H1 (cell line): Measurements from ENCODE around the gene SLC66A1. TPM values are rescaled to one million over a fixed set of nuclear protein-coding genes. Genes with fewer than 3 reads are reported as not detected.

Experiments used
- CTCF ChIA-PET: fragments of 300-600 bp; sonication (Branson Sonifier 250); formaldehyde crosslinking; loops from one replicate; lab custom pipeline; 2021; ENCODE audit not compliant: partially characterized antibody; lab: Charles Lee
- POLR2A ChIA-PET: fragments of 300-600 bp; sonication (Branson Sonifier 250); formaldehyde crosslinking; loops from one replicate; lab custom pipeline; 2021; ENCODE audit warnings: inconsistent platforms; ENCODE audit not compliant: partially characterized antibody; lab: Charles Lee
- DNase-seq, 2 experiments: peaks; one replicate each; pipeline versions ENCODE4 v3.0.0 to v3.0.0-alpha.2; 2010 to 2022; ENCODE audit warnings: low spot score in 2 of 2, low read depth in 1 of 2, mixed read lengths in 1 of 2
- FAIRE-seq: peaks from 2 replicates; lab custom pipeline; 2011; peaks lifted over from hg19 to GRCh38; lab: Jason Lieb, UNC
- H2AFZ ChIP-seq: 2 replicates; pipeline ENCODE4 v1.8.1; 2012; ENCODE audit warnings: low read length, inconsistent platforms
- H2AK5ac ChIP-seq: 2 replicates; pipeline ENCODE4 v1.6.1; 2013; ENCODE audit warnings: low read depth, low read length
- H2BK120ac ChIP-seq: replicated peaks from 2 replicates; pipeline ENCODE3; 2013; ENCODE audit warnings: low read depth, low read length, inconsistent platforms
- H2BK12ac ChIP-seq: 2 replicates; pipeline ENCODE4 v1.6.1; 2013; ENCODE audit warnings: low read depth, low read length
- H2BK15ac ChIP-seq: 2 replicates; pipeline ENCODE4 v1.6.1; 2013; ENCODE audit warnings: low read length
- H2BK20ac ChIP-seq: 2 replicates; pipeline ENCODE4 v1.6.1; 2013; ENCODE audit warnings: low read length
- H2BK5ac ChIP-seq: 2 replicates; pipeline ENCODE4 v1.6.1; 2013; ENCODE audit warnings: low read depth, low read length
- H3K14ac ChIP-seq: 2 replicates; pipeline ENCODE4 v1.6.1; 2013; ENCODE audit warnings: inconsistent platforms; ENCODE audit not compliant: insufficient read length
- H3K18ac ChIP-seq: 2 replicates; pipeline ENCODE4 v1.6.1; 2013; ENCODE audit warnings: low read length; ENCODE audit errors: extremely low read depth
- H3K23ac ChIP-seq: 2 replicates; pipeline ENCODE4 v1.6.1; 2013; ENCODE audit warnings: inconsistent platforms; ENCODE audit not compliant: insufficient read length
- H3K23me2 ChIP-seq: 2 replicates; pipeline ENCODE4 v1.6.1; 2013; ENCODE audit warnings: low read depth, low read length
- H3K27ac ChIP-seq: 2 replicates; pipeline ENCODE4 v1.6.1; 2011; ENCODE audit warnings: low read depth, low read length, inconsistent platforms
- H3K27me3 ChIP-seq, 4 experiments: replicated peaks in 1 of 4; 1 replicate in 1 of 4; 2 replicates in 3 of 4; pipeline versions ENCODE4 v1.6.1 to v1.8.1; 2011 to 2013; ENCODE audit warnings: low read length in 3 of 4, mild to moderate bottlenecking in 3 of 4, inconsistent platforms in 2 of 4, mixed read lengths in 2 of 4, moderate library complexity in 1 of 4; ENCODE audit not compliant: control insufficient read depth in 3 of 4, insufficient read depth in 3 of 4; ENCODE audit errors: extremely low read depth in 1 of 4
- H3K36me3 ChIP-seq, 4 experiments: 2 replicates each; pipeline versions ENCODE4 v1.6.1 to v1.8.1; 2011 to 2013; ENCODE audit warnings: mild to moderate bottlenecking in 4 of 4, low read length in 3 of 4, moderate library complexity in 2 of 4, control low read depth in 1 of 4, inconsistent platforms in 1 of 4; ENCODE audit not compliant: insufficient read depth in 4 of 4, control insufficient read depth in 2 of 4
- H3K4ac ChIP-seq: replicated peaks from 2 replicates; pipeline ENCODE3; 2013; ENCODE audit warnings: low read length, low read depth, mixed read lengths, inconsistent platforms; ENCODE audit not compliant: insufficient read length
- H3K4me1 ChIP-seq, 4 experiments: replicated peaks in 1 of 4; 1 replicate in 1 of 4; 2 replicates in 3 of 4; pipeline versions ENCODE4 v1.6.1 to v1.8.1; 2011 to 2013; ENCODE audit warnings: low read length in 3 of 4, inconsistent platforms in 2 of 4, mixed read lengths in 1 of 4; ENCODE audit not compliant: insufficient read depth in 4 of 4, control insufficient read depth in 3 of 4
- H3K4me2 ChIP-seq, 2 experiments: 2 replicates each; pipeline versions ENCODE4 v1.6.1 to v1.8.1; 2011 to 2013; ENCODE audit warnings: low read depth in 2 of 2, low read length in 2 of 2, control low read depth in 1 of 2, inconsistent platforms in 1 of 2, mild to moderate bottlenecking in 1 of 2; ENCODE audit not compliant: insufficient read depth in 1 of 2
- H3K4me3 ChIP-seq, 4 experiments: fragments of 200-600, 300-600 bp in 1 of 4; sonication (generic), shearing (Covaris generic), sonication (Bioruptor Twin) in 1 of 4; 2 replicates each; pipeline versions ENCODE4 v1.5.1 to v1.8.1; 2011 to 2016; ENCODE audit warnings: low read length in 4 of 4, low read depth in 3 of 4, control low read depth in 2 of 4, inconsistent platforms in 2 of 4, mild to moderate bottlenecking in 2 of 4, mixed read lengths in 1 of 4, moderate library complexity in 1 of 4; ENCODE audit not compliant: insufficient read depth in 2 of 4; ENCODE audit errors: extremely low read depth in 1 of 4
- H3K56ac ChIP-seq: replicated peaks from 2 replicates; pipeline ENCODE3; 2013; ENCODE audit warnings: low read depth, mild to moderate bottlenecking, mixed read lengths, low read length, inconsistent platforms; ENCODE audit not compliant: insufficient read length
- H3K79me1 ChIP-seq: 2 replicates; pipeline ENCODE4 v1.6.1; 2013; ENCODE audit warnings: low read depth, low read length, control low read depth
- H3K79me2 ChIP-seq, 2 experiments: 2 replicates each; pipeline versions ENCODE4 v1.6.1 to v1.8.1; 2012 to 2013; ENCODE audit warnings: low read length in 2 of 2, mild to moderate bottlenecking in 2 of 2, inconsistent platforms in 1 of 2; ENCODE audit not compliant: insufficient read depth in 2 of 2, control insufficient read depth in 1 of 2
- H3K9ac ChIP-seq, 4 experiments: replicated peaks in 1 of 4; 1 replicate in 1 of 4; 2 replicates in 3 of 4; pipeline versions ENCODE4 v1.6.1 to v1.8.1; 2011 to 2013; ENCODE audit warnings: low read depth in 3 of 4, low read length in 3 of 4, control low read depth in 2 of 4, mild to moderate bottlenecking in 2 of 4, moderate library complexity in 2 of 4, inconsistent platforms in 1 of 4; ENCODE audit errors: extremely low read depth in 1 of 4
- H3K9me3 ChIP-seq, 2 experiments: 2 replicates each; pipeline versions ENCODE4 v1.6.1 to v1.8.1; 2012 to 2013; ENCODE audit warnings: mild to moderate bottlenecking in 2 of 2, moderate library complexity in 2 of 2, control low read depth in 1 of 2, inconsistent platforms in 1 of 2, low read depth in 1 of 2, low read length in 1 of 2, mixed read lengths in 1 of 2; ENCODE audit not compliant: insufficient read depth in 2 of 2
- H4K20me1 ChIP-seq, 2 experiments: replicated peaks in 1 of 2; 2 replicates each; pipeline versions ENCODE3 to v1.8.1; 2011 to 2013; ENCODE audit warnings: inconsistent platforms in 2 of 2, low read length in 2 of 2, mild to moderate bottlenecking in 1 of 2; ENCODE audit not compliant: insufficient read depth in 2 of 2, control insufficient read depth in 1 of 2
- H4K5ac ChIP-seq: 2 replicates; pipeline ENCODE4 v1.6.1; 2013; ENCODE audit warnings: low read length, low read depth, mixed read lengths, inconsistent platforms; ENCODE audit not compliant: insufficient read length
- H4K8ac ChIP-seq: 2 replicates; pipeline ENCODE4 v1.8.0; 2013; ENCODE audit warnings: mild to moderate bottlenecking, moderate library complexity, low read length, inconsistent platforms; ENCODE audit not compliant: insufficient read depth; ENCODE audit errors: extremely low read depth
- H4K91ac ChIP-seq: replicated peaks from 2 replicates; pipeline ENCODE3; 2013; ENCODE audit warnings: low read length, mixed read lengths, inconsistent platforms; ENCODE audit not compliant: insufficient read length
- CBX8 ChIP-seq: fragments of 300-800, 300-1000 bp; sonication (generic); IDR thresholded peaks from 2 replicates; pipeline ENCODE4 v1.7.1; 2016; ENCODE audit warnings: low read depth, low read length, borderline replicate concordance
- CREB1 ChIP-seq: IDR thresholded peaks from 2 replicates; pipeline ENCODE4 v1.6.1; 2012; ENCODE audit warnings: inconsistent platforms
- EZH2 ChIP-seq: fragments of 200-600 bp; sonication (generic); IDR thresholded peaks from 2 replicates; pipeline ENCODE4 v1.7.1; 2012; ENCODE audit warnings: low read depth, mild to moderate bottlenecking, moderate library complexity, low read length, inconsistent platforms; ENCODE audit not compliant: severe bottlenecking
- JUND ChIP-seq: IDR thresholded peaks from 2 replicates; pipeline ENCODE4 v1.6.1; 2011; ENCODE audit warnings: mild to moderate bottlenecking, improper control_type of control experiment, low read length
- MAFK ChIP-seq: IDR thresholded peaks from 2 replicates; pipeline ENCODE4 v1.6.1; 2012; ENCODE audit warnings: low read depth, mild to moderate bottlenecking, improper control_type of control experiment, low read length
- SIN3A ChIP-seq, 2 experiments: IDR thresholded peaks in 1 of 2; conservative IDR thresholded peaks in 1 of 2; 2 replicates each; pipeline ENCODE4 v1.6.1; 2011 to 2012; ENCODE audit warnings: low read length in 2 of 2, improper control_type of control experiment in 1 of 2, low read depth in 1 of 2, mild to moderate bottlenecking in 1 of 2
- ZNF274 ChIP-seq: IDR thresholded peaks from 2 replicates; pipeline ENCODE4 v1.7.0; 2012; ENCODE audit warnings: low read length, borderline replicate concordance; ENCODE audit errors: extremely low read depth
- WGBS, 2 experiments: shearing (Covaris generic) in 1 of 2; methylation state at CpG; one replicate each; pipeline versions ENCODE4 v1.1.6 to v1.1.7; 2013 to 2015; ENCODE audit warnings: low lambda C conversion rate in 2 of 2, mixed read lengths in 2 of 2, inconsistent platforms in 1 of 2, low coverage in 1 of 2, missing lambda C conversion rate in 1 of 2; ENCODE audit not compliant: insufficient replicate concordance in 2 of 2, insufficient coverage in 1 of 2, insufficient read length in 1 of 2; ENCODE audit errors: extremely low coverage in 1 of 2, missing lambda C conversion rate in 1 of 2; 5-methylcytosine and 5-hydroxymethylcytosine counted together
- polyA plus RNA-seq, 7 experiments: library from polyadenylated mRNA; depleted of rRNA in 3 of 7; stranded (reverse) in 5 of 7; unstranded in 2 of 7; fragments of >200 nt in 5 of 7; fragments of 200-250 nt in 2 of 7; gene quantifications; 1 replicate in 5 of 7; 2 replicates in 1 of 7; 4 replicates in 1 of 7; pipeline versions ENCODE4 v1.2.1 to v1.2.3, GENCODE V29; 2011 to 2013; ENCODE audit warnings: missing spikeins in 2 of 7, mixed read lengths in 2 of 7
- total RNA-seq: library from RNA; stranded (reverse); fragmentation: NEBNext Ultra II Directional; extraction: Animal tissue kit (Norgen Biotek cat#: 25700); gene quantifications from 2 replicates; pipeline ENCODE4 v1.2.1, GENCODE V29; 2021
- TF ChIP-seq, protein P1 (sequence below): IDR thresholded peaks from 2 replicates; pipeline ENCODE4 v1.6.1; 2012; ENCODE audit warnings: inconsistent platforms

Gene SLC66A1
- total and polyA plus RNA-seq, 2 of the 8 experiments (the other 6 are each of a cell fraction or from before 2014, with no cell fraction given) = 16.8 to 27.9 TPM

GRCh38 chr1:19315378-19316198 is 3.5 kb downstream of the SLC66A1 start:
- 88% methylated on average over 17 of the region's 17 CpGs; no CpG with 5 or more reads in 1 of the 2 experiments for WGBS, 2 experiments
- H3K27ac ChIP-seq = no peak overlapping the region
- peaks cover 0 to 2% of the 10 kb centered on the region in 2 experiments; a peak in 1 of 4 replicates for H3K79me2 ChIP-seq
- peaks cover 3 to 19% of the 10 kb centered on the region in 2 experiments for H4K20me1 ChIP-seq
- H3K9me3 ChIP-seq = no peaks in the 10 kb centered on the region
- H3K27me3 ChIP-seq = peaks cover 0 to 4% (median 1%) of the 10 kb centered on the region in 4 experiments; a peak in 1 of 7 replicates
- H4K91ac ChIP-seq = no peak overlapping the region
- peaks cover 0 to 6% (median 0%) of the 10 kb centered on the region in 4 experiments; a peak in 3 of 8 replicates for H3K36me3 ChIP-seq
- POLR2A ChIA-PET = interaction anchor here (0.6 to 16.9 kb wide), 3 partner anchors 15 to 172 kb away, joined by 4 to 143 read pairs (median 25); partner anchors contain the start of genes EMC1 and MRTO4
- H3K4ac ChIP-seq = no peak overlapping the region
- no peak overlapping the region; the same call in 1 of the 2 replicates for H4K8ac ChIP-seq
- H2BK20ac ChIP-seq = no peak overlapping the region
- no peak for DNase-seq
- TF ChIP-seq CBX8 (no peak), SIN3A (conservative IDR thresholded peaks at IDR 0.05 in 1 of 2, IDR thresholded peaks at IDR 0.05 in 1 of 2; ENCODE audit: low read depth in 1 of 2, low read length in 2 of 2) (no peak), CREB1 (no peak), JUND (no peak), ZNF274 (no peak), EZH2 (no peak), MAFK (no peak)
- TF ChIP-seq, protein P1, sequence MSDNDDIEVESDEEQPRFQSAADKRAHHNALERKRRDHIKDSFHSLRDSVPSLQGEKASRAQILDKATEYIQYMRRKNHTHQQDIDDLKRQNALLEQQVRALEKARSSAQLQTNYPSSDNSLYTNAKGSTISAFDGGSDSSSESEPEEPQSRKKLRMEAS = no peak
- no peak overlapping the region for H3K14ac ChIP-seq
- no peak overlapping the region for H3K4me2 ChIP-seq
- H3K18ac ChIP-seq = no peak overlapping the region
- H3K9ac ChIP-seq = no peak overlapping the region
- no peak overlapping the region for H2AK5ac ChIP-seq
- no peak overlapping the region for H3K56ac ChIP-seq
- no peak overlapping the region for H3K23ac ChIP-seq
- no peak overlapping the region for H2AFZ ChIP-seq
- H3K4me3 ChIP-seq = no peak overlapping the region
- no peak overlapping the region for H2BK15ac ChIP-seq
- H3K79me1 ChIP-seq = no peaks in the 10 kb centered on the region
- FAIRE-seq = no peak
- 0 out of 2 replicates have a peak overlapping the region, but pooled peaks have one; percentile 27 for H2BK12ac ChIP-seq
- no peak overlapping the region for H2BK120ac ChIP-seq
- CTCF ChIA-PET = interaction anchor here (0.6 to 2.2 kb wide), 4 partner anchors 10 to 332 kb away, joined by 3 to 9 read pairs (median 4); no protein-coding TSS in a partner anchor
- H2BK5ac ChIP-seq = no peak overlapping the region
- H4K5ac ChIP-seq = no peak overlapping the region
- peaks cover 10% of the 10 kb centered on the region; the same call in 1 of the 2 replicates for H3K23me2 ChIP-seq
- peaks cover 0 to 17% (median 11%) of the 10 kb centered on the region in 4 experiments; a peak in 6 of 7 replicates for H3K4me1 ChIP-seq
